GM23248 (cell line): ENCODE data around the gene NHERF2.

Experiments used
- EZH2 ChIP-seq: fragments of 200-600 bp; sonication (generic); IDR thresholded peaks from 2 replicates; pipeline ENCODE4 v1.6.1; 2018; ENCODE audit warnings: antibody characterized with exemption, mild to moderate bottlenecking; ENCODE audit not compliant: insufficient read depth, poor library complexity, severe bottlenecking
- EZH2phosphoT487 ChIP-seq: fragments of 200-600 bp; sonication (generic); IDR thresholded peaks from 2 replicates; pipeline ENCODE4 v1.6.1; 2018; ENCODE audit warnings: antibody characterized with exemption, moderate library complexity, mild to moderate bottlenecking, low read depth; ENCODE audit not compliant: insufficient read depth

DNA sequence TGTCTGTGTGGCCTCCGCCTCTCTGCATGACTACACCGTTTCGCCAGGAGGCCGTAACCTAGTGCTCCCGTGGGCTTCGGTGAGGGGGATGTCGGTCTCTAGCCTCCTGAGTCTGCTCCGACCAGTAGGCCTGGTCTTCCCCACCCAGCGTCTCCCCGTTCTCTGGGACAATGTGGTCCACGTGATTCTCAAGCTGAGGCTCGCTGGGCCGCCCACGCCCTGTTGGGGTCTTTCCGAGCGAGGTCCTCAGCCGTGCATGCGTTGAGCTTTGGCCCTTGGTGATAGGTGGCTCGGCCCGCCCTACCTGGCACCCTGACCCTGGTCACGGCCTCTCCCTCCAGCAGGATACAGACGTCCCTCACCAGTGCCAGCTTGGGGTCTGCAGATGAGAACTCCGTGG lies 52.0 kb downstream of the NHERF2 start:
- TF ChIP-seq EZH2 (no peak), EZH2phosphoT487 (no peak)
